ENCODE results near the gene USP20. TPM values are rescaled to one million over a fixed set of nuclear protein-coding genes. Genes with fewer than 3 reads are reported as not detected.

USP20 gene
- polyA plus RNA-seq, 1 of the 3 experiments (the other 2 are of a cell fraction): 22.5 TPM

GRCh38 chr9:129845373-129845772, 10.1 kb downstream of the USP20 start (continued):
- TF ChIP-seq REST (IDR thresholded peaks at IDR 0.05; ENCODE audit: low read depth, low read length): no peak

GRCh38 chr9:129848712-129849441, 13.6 kb downstream of the USP20 start:
- peaks cover 9% of the 10 kb centered on the region for H3F3A ChIP-seq (replicated peaks; ENCODE audit: insufficient read depth)
- H3K9me3 ChIP-seq: no peaks in the 10 kb centered on the region
- CTCF ChIA-PET: interaction anchor here (0.7 to 1.3 kb wide), 4 partner anchors 27 to 394 kb away, joined by 3 to 4 read pairs (median 3); no protein-coding TSS in a partner anchor
- no peaks in the 10 kb centered on the region for H3K9me2 ChIP-seq
- peaks cover 0 to 30% of the 10 kb centered on the region in 2 experiments for H3K36me3 ChIP-seq (replicated peaks in 1 of 2; ENCODE audit: control insufficient read depth in 1 of 2, insufficient read depth in 2 of 2, low read length in 1 of 2)
- TF ChIP-seq TEAD4 (IDR thresholded peaks at IDR 0.05; ENCODE audit: borderline replicate concordance, insufficient read depth) (no peak), RXRA (IDR thresholded peaks at IDR 0.05; ENCODE audit: borderline replicate concordance, low read depth) (no peak), POLR2AphosphoS5 (IDR thresholded peaks at IDR 0.05; ENCODE audit: low read depth, low read length) (no peak), RCOR1 (IDR thresholded peaks at IDR 0.05; ENCODE audit: low read length) (no peak)
- no peaks in the 10 kb centered on the region for H3K79me2 ChIP-seq (ENCODE audit: insufficient read depth)
- WGBS (ENCODE audit: low lambda C conversion rate): 94% methylated on average over 1 of the region's 4 CpGs
- no peak overlapping the region for H3K4me3 ChIP-seq (ENCODE audit: low read depth in 2 of 2, low read length in 1 of 2)
- no peak for DNase-seq
- H3K27ac ChIP-seq (ENCODE audit: low read depth in 2 of 2, low read length in 1 of 2): no peak overlapping the region; a peak in 1 of 4 replicates
- POLR2A ChIA-PET: interaction anchor here (0.6 kb wide), 1 partner anchor 14 kb away, joined by 3 read pairs; no protein-coding TSS in a partner anchor
- H3K9ac ChIP-seq: no peak overlapping the region
- H3K4me1 ChIP-seq (ENCODE audit: control insufficient read depth in 1 of 2, insufficient read depth in 2 of 2, low read depth in 1 of 2, low read length in 1 of 2): peaks cover 0 to 33% of the 10 kb centered on the region in 2 experiments; a peak in 2 of 4 replicates
- no peak overlapping the region for H3K4me2 ChIP-seq
- H3K27me3 ChIP-seq (ENCODE audit: insufficient read depth): no peaks in the 10 kb centered on the region
- H4K20me1 ChIP-seq (ENCODE audit: insufficient read depth): no peaks in the 10 kb centered on the region
- no peak overlapping the region for H2AFZ ChIP-seq (ENCODE audit: low read depth)

- peaks cover 0 to 33% of the 10 kb centered on the region in 2 experiments; a peak in 2 of 4 replicates for H3K4me1 ChIP-seq (ENCODE audit: control insufficient read depth in 1 of 2, insufficient read depth in 2 of 2, low read depth in 1 of 2, low read length in 1 of 2)
- no peaks in the 10 kb centered on the region for H3K9me3 ChIP-seq
- H2AFZ ChIP-seq (ENCODE audit: low read depth): no peak overlapping the region
- H3K4me2 ChIP-seq: no peak overlapping the region
- no peaks in the 10 kb centered on the region for H3K27me3 ChIP-seq (ENCODE audit: insufficient read depth)
- H3F3A ChIP-seq (replicated peaks; ENCODE audit: insufficient read depth): peaks cover 3% of the 10 kb centered on the region
- no peaks in the 10 kb centered on the region for H3K79me2 ChIP-seq (ENCODE audit: insufficient read depth)
- WGBS (ENCODE audit: low lambda C conversion rate): 83% methylated on average over 6 of the region's 6 CpGs
- no peaks in the 10 kb centered on the region for H4K20me1 ChIP-seq (ENCODE audit: insufficient read depth)
- CTCF ChIA-PET: interaction anchor here (0.6 kb wide), 1 partner anchor 85 kb away, joined by 3 read pairs; no protein-coding TSS in a partner anchor
- H3K9me2 ChIP-seq: no peaks in the 10 kb centered on the region
- H3K9ac ChIP-seq: no peak overlapping the region
- H3K36me3 ChIP-seq (replicated peaks in 1 of 2; ENCODE audit: control insufficient read depth in 1 of 2, insufficient read depth in 2 of 2, low read length in 1 of 2): peaks cover 7 to 39% of the 10 kb centered on the region in 2 experiments
- H3K4me3 ChIP-seq (ENCODE audit: low read depth in 2 of 2, low read length in 1 of 2): no peak overlapping the region
- POLR2A ChIA-PET: no interaction called here
- DNase-seq: no peak
- H3K27ac ChIP-seq (ENCODE audit: low read depth in 2 of 2, low read length in 1 of 2): no peak overlapping the region
- TF ChIP-seq PBX3 (IDR thresholded peaks at IDR 0.05) (no peak), CHD2 (IDR thresholded peaks at IDR 0.05; ENCODE audit: low read length, partially characterized antibody) (no peak), TEAD4 (IDR thresholded peaks at IDR 0.05; ENCODE audit: borderline replicate concordance, insufficient read depth) (no peak), FOXM1 (IDR thresholded peaks at IDR 0.05; ENCODE audit: low read depth) (no peak), POLR2AphosphoS5 (IDR thresholded peaks at IDR 0.05; ENCODE audit: low read depth, low read length) (no peak), SMC3 (IDR thresholded peaks at IDR 0.05; ENCODE audit: low read depth, low read length) (no peak), USF2 (IDR thresholded peaks at IDR 0.05; ENCODE audit: borderline replicate concordance, low read depth, low read length) (no peak), RAD21 (IDR thresholded peaks at IDR 0.05; ENCODE audit: low read length) (no peak), MEF2A (IDR thresholded peaks at IDR 0.05; ENCODE audit: borderline replicate concordance, low read depth) (no peak), MAX (IDR thresholded peaks at IDR 0.05; ENCODE audit: low read depth) (no peak), RCOR1 (IDR thresholded peaks at IDR 0.05; ENCODE audit: low read length) (no peak), ELF1 (IDR thresholded peaks at IDR 0.05) (no peak), EP300 (IDR thresholded peaks at IDR 0.05; ENCODE audit: borderline replicate concordance in 1 of 2, low read depth in 1 of 2, low read length in 1 of 2) (no peak), NRF1 (IDR thresholded peaks at IDR 0.05; ENCODE audit: low read depth, low read length) (no peak), TAF1 (IDR thresholded peaks at IDR 0.05; ENCODE audit: borderline replicate concordance, low read depth, low read length) (no peak), GATA2 (CRISPR knock-in tag; IDR thresholded peaks at IDR 0.05) (no peak), FOXJ3 (CRISPR knock-in tag; IDR thresholded peaks at IDR 0.05) (no peak)
These were observed 14.6 kb downstream of the USP20 start for GRCh38 chr9:129849901-129850300.
